Measurements from ENCODE around the gene ALG2. TPM values are rescaled to one million over a fixed set of nuclear protein-coding genes. Genes with fewer than 3 reads are reported as not detected.

Gene ALG2, protein sequence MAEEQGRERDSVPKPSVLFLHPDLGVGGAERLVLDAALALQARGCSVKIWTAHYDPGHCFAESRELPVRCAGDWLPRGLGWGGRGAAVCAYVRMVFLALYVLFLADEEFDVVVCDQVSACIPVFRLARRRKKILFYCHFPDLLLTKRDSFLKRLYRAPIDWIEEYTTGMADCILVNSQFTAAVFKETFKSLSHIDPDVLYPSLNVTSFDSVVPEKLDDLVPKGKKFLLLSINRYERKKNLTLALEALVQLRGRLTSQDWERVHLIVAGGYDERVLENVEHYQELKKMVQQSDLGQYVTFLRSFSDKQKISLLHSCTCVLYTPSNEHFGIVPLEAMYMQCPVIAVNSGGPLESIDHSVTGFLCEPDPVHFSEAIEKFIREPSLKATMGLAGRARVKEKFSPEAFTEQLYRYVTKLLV
- total RNA-seq, result 10 to 100 TPM; 26.2 to 32.6 (median 27.7) TPM
- long read RNA-seq, transcript ALG2-203 (2 exons, 1,880 nt), result major isoform, 9 of 12 reads
- long read RNA-seq, partial matches to known transcripts, result 1 of 12 reads
- long read RNA-seq, other reads (novel, unspliced or antisense), result 0 of 12 reads

DNA sequence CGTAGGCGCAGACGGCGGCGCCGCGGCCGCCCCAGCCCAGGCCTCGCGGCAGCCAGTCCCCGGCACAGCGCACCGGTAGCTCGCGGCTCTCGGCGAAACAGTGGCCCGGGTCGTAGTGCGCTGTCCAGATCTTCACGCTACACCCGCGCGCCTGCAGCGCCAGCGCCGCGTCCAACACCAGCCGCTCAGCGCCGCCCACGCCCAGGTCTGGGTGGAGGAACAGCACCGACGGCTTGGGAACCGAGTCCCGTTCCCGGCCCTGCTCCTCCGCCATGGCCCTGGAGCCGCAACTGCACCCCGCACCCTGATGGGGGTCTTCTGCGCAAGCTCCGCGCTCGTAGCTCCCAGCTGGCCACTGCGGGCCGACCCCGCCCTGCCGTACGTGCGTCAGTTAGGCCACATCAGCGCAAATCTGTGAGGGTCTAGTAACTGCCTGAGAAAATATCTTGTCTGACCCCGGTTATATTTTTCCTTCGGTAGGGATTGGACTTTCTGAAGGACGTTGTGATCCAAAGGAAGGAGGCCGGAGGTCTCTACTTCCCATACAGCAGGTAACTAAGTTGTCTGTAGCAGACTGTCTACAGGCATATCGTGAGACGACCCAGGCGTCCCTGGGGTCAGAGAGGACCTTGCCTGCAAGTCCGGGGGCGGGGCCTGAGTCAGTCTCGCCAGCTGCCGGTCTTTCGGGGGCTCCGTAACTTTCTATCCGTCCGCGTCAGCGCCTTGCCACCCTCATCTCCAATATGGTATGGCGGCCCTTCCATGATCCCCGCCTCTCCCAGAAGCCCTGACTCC, at the start of gene ALG2, which contains the start of gene SEC61B:
ALG2 (minus strand) TSS at position 322 of the 795 bp plus-strand sequence; CDS start at position 274, 48 bp downstream.
SEC61B (plus strand) TSS at position 662 of the 795 bp plus-strand sequence; CDS start at position 744, 82 bp downstream.
- H3K27me3 ChIP-seq, result no peaks in the 10 kb centered on the region
- peak within 1 kb of the TSS; percentile 99 for H3K27ac ChIP-seq
- intact Hi-C loops (cut with DNase I), result no loop called here
- WGBS (ENCODE audit: insufficient coverage, low coverage, low lambda C conversion rate, missing lambda C conversion rate), result 0% methylated on average over 6 of the region's 70 CpGs
- ATAC-seq, result peak; percentile 96 to 98 (median 97)
- peaks cover 0 to 4% (median 0%) of the 10 kb centered on the region in 4 donors for H3K36me3 ChIP-seq
- peak; percentile 92 for TF ChIP-seq POLR2A (IDR thresholded peaks at IDR 0.05)
- TF ChIP-seq, protein P1, sequence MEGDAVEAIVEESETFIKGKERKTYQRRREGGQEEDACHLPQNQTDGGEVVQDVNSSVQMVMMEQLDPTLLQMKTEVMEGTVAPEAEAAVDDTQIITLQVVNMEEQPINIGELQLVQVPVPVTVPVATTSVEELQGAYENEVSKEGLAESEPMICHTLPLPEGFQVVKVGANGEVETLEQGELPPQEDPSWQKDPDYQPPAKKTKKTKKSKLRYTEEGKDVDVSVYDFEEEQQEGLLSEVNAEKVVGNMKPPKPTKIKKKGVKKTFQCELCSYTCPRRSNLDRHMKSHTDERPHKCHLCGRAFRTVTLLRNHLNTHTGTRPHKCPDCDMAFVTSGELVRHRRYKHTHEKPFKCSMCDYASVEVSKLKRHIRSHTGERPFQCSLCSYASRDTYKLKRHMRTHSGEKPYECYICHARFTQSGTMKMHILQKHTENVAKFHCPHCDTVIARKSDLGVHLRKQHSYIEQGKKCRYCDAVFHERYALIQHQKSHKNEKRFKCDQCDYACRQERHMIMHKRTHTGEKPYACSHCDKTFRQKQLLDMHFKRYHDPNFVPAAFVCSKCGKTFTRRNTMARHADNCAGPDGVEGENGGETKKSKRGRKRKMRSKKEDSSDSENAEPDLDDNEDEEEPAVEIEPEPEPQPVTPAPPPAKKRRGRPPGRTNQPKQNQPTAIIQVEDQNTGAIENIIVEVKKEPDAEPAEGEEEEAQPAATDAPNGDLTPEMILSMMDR (IDR thresholded peaks at IDR 0.05), result peak in 1 of 4 donors; percentile 5
- peak; percentile 94 to 96 (median 95) for DNase-seq
- peak within 1 kb of the TSS; percentile 81 to 98 (median 94) for H3K4me3 ChIP-seq
- peaks cover 0 to 36% (median 20%) of the 10 kb centered on the region in 4 donors for H3K4me1 ChIP-seq
- no peaks in the 10 kb centered on the region for H3K9me3 ChIP-seq

DNA sequence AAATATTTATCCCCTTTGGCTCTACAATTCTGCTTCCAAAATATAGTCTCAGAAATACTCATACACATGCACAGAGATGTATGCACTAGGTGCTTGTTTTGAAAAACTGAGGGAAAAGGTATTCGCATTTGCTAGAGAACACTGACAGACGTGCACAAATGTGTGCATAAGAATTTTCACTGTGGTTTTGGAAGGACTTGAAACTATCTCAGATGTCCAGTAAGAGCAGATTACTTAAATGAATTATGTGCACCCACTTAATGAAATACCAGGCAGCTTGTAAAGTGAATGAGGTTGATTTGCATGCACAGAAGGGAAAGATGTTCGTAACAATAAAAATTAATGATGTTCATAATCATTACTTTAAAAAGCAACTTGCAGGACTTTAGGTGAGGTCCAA, 48.7 kb upstream of the ALG2 start:
- WGBS (ENCODE audit: insufficient coverage, low coverage, low lambda C conversion rate, missing lambda C conversion rate), result 67% methylated on average over 3 of the region's 3 CpGs
- no peaks in the 10 kb centered on the region for H3K27me3 ChIP-seq
- H3K4me3 ChIP-seq, result no peak overlapping the region
- H3K27ac ChIP-seq, result no peak overlapping the region
- ATAC-seq (no peak), DNase-seq (no peak)
- intact Hi-C loops (cut with DNase I), result no loop called here
- no peak for TF ChIP-seq POLR2A (IDR thresholded peaks at IDR 0.05)
- H3K9me3 ChIP-seq, result no peaks in the 10 kb centered on the region
- peaks cover 0 to 5% (median 0%) of the 10 kb centered on the region in 4 donors for H3K4me1 ChIP-seq
- H3K36me3 ChIP-seq, result no peaks in the 10 kb centered on the region

DNA sequence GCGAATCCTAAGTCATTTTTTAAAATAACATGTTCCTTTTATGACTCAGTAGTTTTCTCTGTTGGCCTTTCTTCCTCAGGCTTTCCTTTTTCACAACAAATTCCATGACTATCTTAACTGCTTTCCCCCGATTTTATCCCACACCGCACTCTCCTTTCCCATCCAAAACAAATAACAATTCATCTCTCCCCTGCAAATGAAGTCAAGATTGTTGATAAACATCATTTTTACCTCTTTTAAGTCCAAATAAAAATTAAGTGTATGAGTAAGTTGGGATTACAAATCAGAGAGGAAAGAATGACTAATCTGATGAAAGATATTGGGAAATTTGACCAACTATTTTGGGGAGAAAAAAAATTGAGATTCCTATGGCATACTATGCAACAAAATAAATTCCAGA, 47.7 kb upstream of the ALG2 start:
- TF ChIP-seq POLR2A (IDR thresholded peaks at IDR 0.05), result no peak
- TF ChIP-seq, protein P1 (IDR thresholded peaks at IDR 0.05), result no peak
- intact Hi-C loops (cut with DNase I), result no loop called here
- no peak for ATAC-seq
- H3K36me3 ChIP-seq, result no peaks in the 10 kb centered on the region
- no peak overlapping the region for H3K4me3 ChIP-seq
- peaks cover 0 to 5% (median 0%) of the 10 kb centered on the region in 4 donors for H3K4me1 ChIP-seq
- no peaks in the 10 kb centered on the region for H3K27me3 ChIP-seq
- H3K9me3 ChIP-seq, result no peaks in the 10 kb centered on the region
- DNase-seq, result no peak
- 64% methylated on average over 3 of the region's 3 CpGs for WGBS (ENCODE audit: insufficient coverage, low coverage, low lambda C conversion rate, missing lambda C conversion rate)
- no peak overlapping the region for H3K27ac ChIP-seq

DNA sequence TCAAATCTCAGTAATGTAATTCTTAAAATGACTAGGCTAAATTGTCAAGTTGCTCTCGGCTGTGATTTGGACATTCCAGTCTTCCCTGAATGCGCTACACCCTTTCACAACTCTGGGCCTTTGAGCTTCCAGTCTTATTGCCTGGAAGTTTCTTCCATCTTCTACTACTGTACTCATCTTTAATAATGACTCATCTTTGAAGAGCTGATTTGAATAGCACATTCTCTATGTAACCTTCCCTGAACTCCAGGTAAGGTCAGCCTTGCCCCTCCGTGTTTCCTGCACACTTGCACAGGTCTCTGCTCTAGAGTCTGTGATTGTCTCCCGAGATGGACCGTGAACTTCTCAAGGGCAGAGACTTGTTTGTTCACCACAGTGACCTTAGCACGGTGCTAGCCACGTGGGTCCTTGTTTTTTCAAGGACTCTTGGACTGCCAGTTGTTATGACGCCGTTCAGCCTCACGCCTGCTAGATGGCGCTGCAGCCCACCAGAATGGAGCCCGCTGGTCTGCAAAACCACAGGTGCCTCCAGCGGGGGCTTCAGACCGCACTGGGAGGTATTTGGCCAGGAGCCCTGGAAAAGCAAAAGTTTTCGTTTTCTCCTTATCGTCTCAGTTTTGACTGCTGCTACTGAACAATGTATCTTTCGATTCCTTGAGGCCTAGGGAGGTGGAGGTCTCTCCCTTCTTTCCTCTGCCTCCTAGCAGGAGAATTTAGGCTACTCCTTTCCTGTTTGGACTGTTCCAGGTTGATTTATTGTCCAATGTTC, 44.7 kb upstream of the ALG2 start:
- intact Hi-C loops (cut with DNase I), result no loop called here
- Histone ChIP-seq H3K9me3 (no peaks in the 10 kb centered on the region), H3K36me3 (no peaks in the 10 kb centered on the region), H3K27ac (no peak overlapping the region), H3K4me3 (no peak overlapping the region), H3K27me3 (no peaks in the 10 kb centered on the region), H3K4me1 (peaks cover 0 to 5% (median 0%) of the 10 kb centered on the region in 4 donors)
- ATAC-seq, result peak; percentile 95 to 99 (median 98)
- TF ChIP-seq, protein P1 (IDR thresholded peaks at IDR 0.05), result peak; percentile 72 to 89 (median 81)
- TF ChIP-seq POLR2A (IDR thresholded peaks at IDR 0.05), result no peak
- 15% methylated on average over 13 of the region's 17 CpGs for WGBS (ENCODE audit: insufficient coverage, low coverage, low lambda C conversion rate, missing lambda C conversion rate)
- DNase-seq, result peak; percentile 72 to 85 (median 82)
